Measurements from ENCODE around the gene TMPRSS2.

DNA sequence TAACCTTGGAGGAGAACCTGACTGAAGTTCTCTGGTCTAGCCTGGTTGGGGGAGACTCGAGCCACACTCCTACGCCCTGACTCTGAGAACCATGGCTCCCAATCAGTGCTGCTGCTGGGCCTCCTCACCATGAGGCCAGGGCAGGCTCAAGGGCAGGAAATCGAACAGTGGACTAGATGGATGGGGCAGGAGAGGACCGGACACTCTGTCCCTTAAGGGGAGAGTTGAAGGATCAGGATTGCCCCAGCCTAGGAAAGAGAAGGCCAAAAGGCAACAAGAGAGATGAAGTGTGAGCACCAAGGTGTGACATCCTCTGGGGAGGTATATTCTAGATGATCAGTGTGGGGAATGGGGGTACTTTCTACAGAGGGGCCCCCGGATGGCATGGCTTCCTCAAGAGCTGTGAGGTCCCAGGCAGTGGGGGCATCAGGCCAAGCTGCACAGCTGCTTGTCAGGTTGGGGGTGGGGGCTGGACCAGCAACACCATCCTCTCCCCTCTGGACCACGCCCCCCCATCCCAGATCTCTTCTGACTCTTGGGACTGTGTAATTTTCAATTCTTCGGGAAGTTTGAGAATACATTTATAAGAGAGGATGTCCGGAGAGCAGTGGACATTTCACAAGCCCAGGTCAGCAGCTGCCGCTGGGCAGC is 47.9 kb downstream of the TMPRSS2 start:
- TF ChIP-seq POLR2A (IDR thresholded peaks at IDR 0.05), result no peak
- TF ChIP-seq, protein P1, sequence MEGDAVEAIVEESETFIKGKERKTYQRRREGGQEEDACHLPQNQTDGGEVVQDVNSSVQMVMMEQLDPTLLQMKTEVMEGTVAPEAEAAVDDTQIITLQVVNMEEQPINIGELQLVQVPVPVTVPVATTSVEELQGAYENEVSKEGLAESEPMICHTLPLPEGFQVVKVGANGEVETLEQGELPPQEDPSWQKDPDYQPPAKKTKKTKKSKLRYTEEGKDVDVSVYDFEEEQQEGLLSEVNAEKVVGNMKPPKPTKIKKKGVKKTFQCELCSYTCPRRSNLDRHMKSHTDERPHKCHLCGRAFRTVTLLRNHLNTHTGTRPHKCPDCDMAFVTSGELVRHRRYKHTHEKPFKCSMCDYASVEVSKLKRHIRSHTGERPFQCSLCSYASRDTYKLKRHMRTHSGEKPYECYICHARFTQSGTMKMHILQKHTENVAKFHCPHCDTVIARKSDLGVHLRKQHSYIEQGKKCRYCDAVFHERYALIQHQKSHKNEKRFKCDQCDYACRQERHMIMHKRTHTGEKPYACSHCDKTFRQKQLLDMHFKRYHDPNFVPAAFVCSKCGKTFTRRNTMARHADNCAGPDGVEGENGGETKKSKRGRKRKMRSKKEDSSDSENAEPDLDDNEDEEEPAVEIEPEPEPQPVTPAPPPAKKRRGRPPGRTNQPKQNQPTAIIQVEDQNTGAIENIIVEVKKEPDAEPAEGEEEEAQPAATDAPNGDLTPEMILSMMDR (IDR thresholded peaks at IDR 0.05), result no peak

All from thyroid gland (tissue), 4 donors.